Esophagus muscularis mucosa (tissue), 4 donors: ENCODE data around the gene NANP.

Experiments
- CTCF ChIP-seq, 3 experiments: fragments of 200-600 bp in 2 of 3; fragments of 450-650 bp in 1 of 3; sonication (generic) in 2 of 3; IDR thresholded peaks; one replicate each; pipeline ENCODE4 v1.5.1; 2017 to 2019; ENCODE audit warnings: antibody characterized with exemption in 3 of 3, mild to moderate bottlenecking in 2 of 3, moderate library complexity in 1 of 3
- EP300 ChIP-seq: sonication (generic); formaldehyde crosslinking; IDR thresholded peaks from one replicate; pipeline ENCODE4 v1.6.1; 2017; ENCODE audit warnings: antibody characterized with exemption
- POLR2A ChIP-seq: fragments of 450-650 bp; IDR thresholded peaks from one replicate; pipeline ENCODE4 v1.6.1; 2017; ENCODE audit warnings: antibody characterized with exemption, moderate library complexity, mild to moderate bottlenecking, low read depth

GRCh38 chr20:25584905-25585704 lies 38.7 kb downstream of the NANP start, which contains the start of gene NINL:
- TF ChIP-seq CTCF (IDR thresholded peaks at IDR 0.05) (no peak), POLR2A (no peak), EP300 (no peak)
